HT1080 (cell line): Measurements from ENCODE around the gene KLRB1. TPM values are rescaled to one million over a fixed set of nuclear protein-coding genes. Genes with fewer than 3 reads are reported as not detected.

Experiments used
- DNase-seq: peaks from one replicate; pipeline ENCODE4 v3.0.0-alpha.2; 2015; ENCODE audit warnings: low read depth
- polyA plus RNA-seq, 2 experiments: library from polyadenylated mRNA; depleted of rRNA; stranded (reverse); fragments of >200 nt; gene quantifications; 2 replicates each; pipeline ENCODE4 v1.2.3, GENCODE V29; 2015
- total RNA-seq: library from RNA; depleted of rRNA; stranded (reverse); fragments of >200 nt; shearing (Covaris generic); gene quantifications from 2 replicates; pipeline ENCODE4 v1.2.3, GENCODE V29; 2014; rRNA removed

The KLRB1 gene
- total RNA-seq, result not detected in 2 replicates
- polyA plus RNA-seq (2015; cell fraction: cytosol; rRNA removed), result not detected in 2 replicates
- polyA plus RNA-seq (2015; cell fraction: nucleus; rRNA removed), result not detected in 2 replicates

DNA sequence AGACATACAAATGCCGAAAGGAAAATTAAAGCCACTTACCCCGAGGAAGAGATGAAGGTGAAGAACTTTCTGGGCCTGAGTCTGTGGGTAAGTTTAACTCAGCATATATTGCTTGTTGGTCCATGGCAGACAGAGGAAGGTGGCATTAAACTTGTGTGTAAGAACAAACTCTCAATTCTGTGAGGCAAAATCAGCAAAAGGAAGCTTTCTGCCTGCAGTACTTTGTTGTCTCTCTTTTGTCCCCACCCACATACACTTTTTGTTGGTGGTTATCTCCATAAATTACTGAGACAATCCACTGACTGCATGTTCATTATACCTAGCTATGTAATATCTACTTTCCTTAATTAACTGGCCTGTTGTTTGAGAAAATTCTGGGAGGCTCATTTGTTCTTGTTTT, at the start of gene KLRB1:
TSS of gene KLRB1 (minus strand) at position 201 of the 400 bp plus-strand sequence. CDS start at position 124, 77 bp downstream.
- DNase-seq, result no peak

GRCh38 chr12:9651265-9651729, 43.6 kb upstream of the KLRB1 start:
- DNase-seq, result peak; percentile 42

GRCh38 chr12:9650151-9650576, 42.4 kb upstream of the KLRB1 start:
- DNase-seq, result no peak

DNA sequence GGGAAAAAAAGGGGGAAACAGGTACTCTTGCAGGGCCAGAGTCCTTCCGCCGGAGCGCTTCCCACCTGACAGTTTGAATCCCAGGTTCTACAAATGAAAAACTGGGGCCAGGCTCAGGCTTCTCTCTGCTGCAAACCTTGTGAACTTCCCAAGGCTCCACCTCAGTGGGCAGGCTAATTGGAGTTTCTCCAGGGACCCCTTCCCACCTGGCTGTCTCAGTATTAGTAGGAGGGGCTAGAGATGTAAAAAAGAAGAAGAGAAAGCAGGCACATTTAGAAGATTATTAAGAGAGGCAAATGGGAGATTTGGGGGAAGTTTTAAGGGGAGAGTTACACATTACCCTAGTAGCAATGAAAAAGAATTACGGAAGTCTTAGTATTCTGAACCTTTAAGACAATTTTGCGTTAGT, 41.8 kb upstream of the KLRB1 start:
- DNase-seq, result no peak

- no peak for DNase-seq
Measured at GRCh38 chr12:9648701-9649531, 41.2 kb upstream of the KLRB1 start.

GRCh38 chr12:9647825-9648700, 40.3 kb upstream of the KLRB1 start:
- peak; percentile 87 for DNase-seq

DNA sequence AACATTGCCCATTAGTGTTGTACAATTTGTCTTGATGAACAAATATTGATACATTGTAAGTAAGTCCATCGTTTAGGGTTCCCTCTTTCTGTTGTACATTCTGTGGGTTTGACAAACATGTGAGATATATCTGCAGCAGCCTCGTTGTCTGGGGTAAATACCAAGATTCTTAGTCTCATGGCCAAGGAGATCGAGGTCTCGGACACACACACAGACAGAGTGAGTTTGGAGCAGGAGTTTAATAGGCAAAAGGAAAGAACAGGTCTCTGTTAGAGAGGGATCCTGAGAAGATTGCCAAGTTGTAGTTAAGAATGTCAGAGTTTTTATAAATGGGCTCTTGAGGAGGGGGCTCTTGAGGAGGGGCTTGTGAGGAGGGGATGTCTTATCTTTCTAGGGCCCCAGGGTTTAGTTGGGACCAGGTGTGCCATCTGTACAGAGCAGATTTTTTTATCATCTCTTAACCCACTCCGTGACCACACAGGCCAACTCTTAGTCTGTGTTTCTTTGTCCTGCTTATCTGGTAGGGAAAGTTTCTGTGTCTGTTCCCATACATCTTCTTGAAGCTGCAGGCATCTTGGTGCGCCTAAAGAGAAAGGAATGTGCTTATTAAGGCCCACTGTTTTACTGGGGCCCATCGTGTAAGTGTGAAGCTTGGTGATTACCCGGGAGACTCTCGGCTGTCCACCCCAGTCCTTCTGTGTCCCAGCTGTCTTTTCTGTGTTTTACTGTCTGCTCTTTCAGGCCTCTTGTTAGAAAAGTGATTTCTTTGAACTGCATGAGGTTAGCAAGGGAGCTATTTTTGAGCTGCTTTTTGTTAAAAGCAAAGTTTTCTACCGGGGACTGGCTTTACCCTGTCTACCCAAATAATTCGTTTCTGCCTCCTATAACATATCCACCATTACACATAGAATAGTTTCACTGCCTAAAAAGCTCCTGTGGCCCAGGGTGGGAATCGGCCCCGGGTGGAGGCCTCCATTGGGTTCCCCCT, 39.4 kb upstream of the KLRB1 start:
- DNase-seq, result no peak

DNA sequence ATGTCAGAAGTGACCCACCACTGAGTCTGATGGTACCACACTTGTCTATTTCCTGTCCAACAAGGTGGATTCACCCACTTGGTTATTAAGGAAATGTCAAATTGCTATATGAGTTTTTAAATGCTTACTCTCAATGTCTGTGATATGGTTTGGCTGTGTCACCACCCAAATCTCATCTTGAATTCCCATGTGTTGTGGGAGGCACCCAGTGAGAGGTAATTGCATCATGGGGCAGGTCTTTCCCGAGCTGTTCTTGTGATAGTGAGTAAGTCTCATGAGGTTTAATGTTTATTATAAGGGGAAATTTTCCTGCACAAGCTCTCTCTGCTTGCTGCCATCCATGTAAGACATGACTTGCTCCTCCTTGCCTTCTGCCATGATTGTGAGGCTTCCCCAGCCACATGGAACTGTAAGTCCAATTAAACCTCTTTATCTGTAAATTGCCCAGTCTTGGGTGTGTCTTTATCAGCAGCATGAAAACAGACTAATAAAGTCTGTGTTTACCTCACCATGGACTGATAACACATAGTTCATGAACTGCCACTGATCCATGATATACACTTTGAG, 37.4 kb upstream of the KLRB1 start:
- DNase-seq, result peak; percentile 73

DNA sequence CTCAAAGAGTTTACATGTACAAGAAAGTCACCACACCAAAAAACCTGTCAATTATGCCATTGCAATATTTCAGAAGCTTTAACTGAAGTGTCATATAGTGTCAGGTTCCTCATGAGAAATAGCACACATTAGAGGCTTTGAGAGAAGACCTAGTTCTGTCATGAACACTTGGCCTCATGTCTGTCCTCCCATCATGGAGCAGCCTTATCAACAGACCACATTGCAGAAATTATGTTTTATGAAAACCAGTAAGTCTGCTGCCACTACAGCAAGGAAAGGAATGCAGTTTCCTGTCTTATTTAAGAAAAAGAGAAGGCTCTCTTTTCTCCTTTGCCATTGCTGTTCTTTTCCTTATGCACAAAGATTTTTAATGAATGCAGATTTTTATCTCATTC, 35.5 kb upstream of the KLRB1 start:
- no peak for DNase-seq

- DNase-seq, result no peak
Measured at GRCh38 chr12:9642606-9643265, 35.0 kb upstream of the KLRB1 start.

DNA sequence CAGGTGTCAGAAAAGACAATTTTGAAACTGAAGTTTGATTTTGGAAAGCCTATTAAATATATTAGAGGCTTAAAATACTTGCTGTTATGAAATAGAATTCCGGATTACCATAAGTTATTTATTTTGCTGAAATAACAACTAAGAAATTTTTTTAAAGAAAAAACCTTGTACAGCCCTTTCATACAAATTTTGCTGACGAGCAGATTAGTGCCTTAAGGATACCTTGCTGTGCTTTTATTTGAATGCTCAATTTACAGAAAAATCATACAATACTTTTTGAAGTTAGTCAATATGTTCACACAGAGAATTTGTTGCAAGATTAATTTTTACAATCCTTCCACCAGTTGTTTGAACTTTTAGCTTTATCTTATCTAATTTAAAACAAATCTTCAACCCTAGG, 32.3 kb upstream of the KLRB1 start:
- DNase-seq, result no peak

GRCh38 chr12:9636851-9637206, 29.1 kb upstream of the KLRB1 start:
- DNase-seq, result peak; percentile 10

GRCh38 chr12:9636150-9636850, 28.6 kb upstream of the KLRB1 start:
- no peak for DNase-seq

DNA sequence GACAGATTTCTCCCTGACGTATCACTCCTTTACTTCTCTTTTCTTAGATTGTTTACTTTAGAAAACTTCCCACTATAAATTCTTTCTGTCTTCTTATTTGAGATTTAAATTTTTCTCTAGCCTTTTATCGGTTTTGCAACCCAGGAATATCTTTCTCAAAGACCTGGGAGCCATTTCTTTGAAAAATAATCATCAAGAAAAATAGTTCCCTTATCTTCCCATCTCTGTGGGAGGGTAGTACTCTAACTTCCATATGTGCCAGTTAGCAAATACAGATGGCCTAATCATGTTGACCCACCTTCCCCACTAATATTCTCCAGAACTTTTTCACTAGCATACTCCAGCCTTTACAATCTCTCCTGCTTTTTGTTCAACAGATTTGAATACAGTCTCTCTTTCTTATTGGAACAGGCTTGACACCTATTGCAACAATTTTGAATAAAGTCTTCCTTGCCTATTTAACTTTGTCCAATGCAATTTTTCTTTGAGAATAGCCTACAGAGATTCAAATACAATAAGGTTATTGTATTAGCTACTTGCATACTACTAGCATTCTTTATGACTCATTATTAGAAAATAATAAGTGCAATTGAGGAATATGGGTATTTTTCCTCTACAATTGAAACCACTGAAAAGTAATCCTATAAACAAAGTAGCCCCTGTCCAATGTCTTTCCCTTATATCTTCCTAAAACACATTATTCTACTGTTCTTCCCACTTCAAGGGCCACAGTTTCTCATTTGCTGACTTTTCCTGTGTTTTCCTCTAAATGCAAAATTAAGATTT, 27.4 kb upstream of the KLRB1 start:
- DNase-seq, result no peak

GRCh38 chr12:9634177-9634803, 26.6 kb upstream of the KLRB1 start:
- DNase-seq, result peak; percentile 16

- DNase-seq, result no peak
Measured at GRCh38 chr12:9632766-9633165, 25.1 kb upstream of the KLRB1 start.

DNA sequence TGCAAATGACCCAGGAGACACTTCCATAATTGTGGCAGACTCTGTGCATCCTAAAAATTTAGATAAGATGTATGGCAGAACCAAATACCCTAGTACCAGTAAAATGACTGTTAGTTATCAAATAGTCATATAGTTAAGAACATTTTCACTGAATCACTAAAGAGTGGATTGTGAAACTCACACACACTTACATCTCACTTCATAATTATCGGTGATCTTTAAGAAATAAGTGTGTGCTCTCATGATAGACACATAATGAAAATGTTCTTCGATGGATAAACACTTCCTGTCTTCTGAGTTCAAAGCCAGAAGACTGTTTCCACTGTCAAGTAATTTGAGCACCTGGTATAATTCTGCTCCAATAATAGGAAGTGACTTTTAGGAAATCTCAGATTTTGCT, 19.1 kb upstream of the KLRB1 start:
- no peak for DNase-seq

DNA sequence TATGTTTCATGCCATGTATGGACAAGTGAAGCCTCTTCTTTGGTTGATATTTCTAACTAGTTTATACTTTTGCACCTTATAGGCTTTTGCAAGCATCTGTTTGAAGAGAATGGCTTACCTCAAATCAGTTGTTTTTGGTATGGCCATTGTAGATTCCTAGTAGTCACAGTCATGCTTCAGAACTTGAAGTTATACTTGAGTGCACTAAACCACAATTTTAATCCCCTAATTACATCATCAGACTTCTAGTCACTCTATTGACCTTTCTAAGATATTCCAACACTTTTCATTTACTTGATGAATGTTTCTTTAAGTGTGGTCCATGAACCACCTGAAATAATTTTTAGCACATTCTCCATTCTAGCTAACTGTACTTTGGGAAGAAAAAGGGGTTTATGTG, 18.6 kb upstream of the KLRB1 start:
- DNase-seq, result no peak
